Measurements from ENCODE around the gene FAHD2A. TPM values are rescaled to one million over a fixed set of nuclear protein-coding genes. Genes with fewer than 3 reads are reported as not detected.
A peak's percentile ranks its signal among the peaks of the same experiment; 100 is the strongest.
"Not testable (repeated sequence)": the region's sequence is repeated elsewhere in the genome, so short reads cannot be mapped to it uniquely, and the experiment has no call there.

Gene FAHD2A
- total RNA-seq, 1 donor from 2014 or later = 36.4 TPM

DNA sequence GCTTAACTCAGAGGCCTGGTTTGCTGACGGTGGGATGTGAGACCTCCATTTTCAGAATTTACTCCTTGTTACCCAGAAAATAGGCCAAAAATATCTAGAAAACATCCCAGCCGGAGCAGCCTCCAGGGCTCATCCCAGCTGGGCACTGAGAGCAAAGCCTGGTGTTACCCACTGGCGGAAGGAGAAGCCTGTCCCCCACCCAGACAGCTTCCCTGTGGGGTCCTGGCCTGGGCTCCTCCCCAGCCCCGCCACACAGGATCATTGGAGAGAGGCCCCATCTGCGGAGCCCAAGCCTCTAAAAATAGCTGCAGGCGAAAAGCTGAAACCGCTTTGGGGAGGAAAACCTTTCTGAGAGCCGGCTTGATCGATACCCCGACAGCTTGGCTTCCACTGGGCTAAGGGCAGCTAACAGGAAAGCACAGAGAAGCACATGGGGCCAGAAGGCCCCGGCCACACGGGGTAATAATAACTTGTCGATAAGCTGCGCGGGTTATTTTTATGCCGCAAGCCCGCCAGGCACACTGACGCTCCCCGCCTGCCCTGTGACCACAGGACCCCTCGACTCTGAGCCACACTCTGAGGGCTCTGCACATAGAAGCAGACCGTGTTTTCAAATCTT is 26.9 kb upstream of the FAHD2A start:
- Histone ChIP-seq H3K9ac (no peak overlapping the region), H3K9me3 (ENCODE audit: low read depth) (no peaks in the 10 kb centered on the region), H2AFZ (replicated peaks) (no peak overlapping the region), H3F3A (ENCODE audit: low read depth) (no peaks in the 10 kb centered on the region), H3K27me3 (no peaks in the 10 kb centered on the region), H3K4me3 (no peak overlapping the region), H3K4me1 (peaks cover 7% of the 10 kb centered on the region), H3K79me2 (ENCODE audit: low read depth) (no peaks in the 10 kb centered on the region), H4K20me1 (ENCODE audit: low read depth) (no peaks in the 10 kb centered on the region), H3K36me3 (no peaks in the 10 kb centered on the region), H3K27ac (no peak overlapping the region), H3K4me2 (no peak overlapping the region)
- Mint-ChIP-seq H3K27ac (peak overlapping the region; percentile 54), H3K4me1 (peaks cover 11% of the 10 kb centered on the region), H3K4me3 (no peak overlapping the region), H3K36me3 (no peaks in the 10 kb centered on the region), H3K9me3 (no peaks in the 10 kb centered on the region), H3K27me3 (ENCODE audit: insufficient read depth, low read depth) (peaks cover 6% of the 10 kb centered on the region)
- no peak for DNase-seq (ENCODE audit: low spot score)
- no peak for TF ChIP-seq EZH2phosphoT487 (IDR thresholded peaks at IDR 0.05)
- TF ChIP-seq, protein P1, sequence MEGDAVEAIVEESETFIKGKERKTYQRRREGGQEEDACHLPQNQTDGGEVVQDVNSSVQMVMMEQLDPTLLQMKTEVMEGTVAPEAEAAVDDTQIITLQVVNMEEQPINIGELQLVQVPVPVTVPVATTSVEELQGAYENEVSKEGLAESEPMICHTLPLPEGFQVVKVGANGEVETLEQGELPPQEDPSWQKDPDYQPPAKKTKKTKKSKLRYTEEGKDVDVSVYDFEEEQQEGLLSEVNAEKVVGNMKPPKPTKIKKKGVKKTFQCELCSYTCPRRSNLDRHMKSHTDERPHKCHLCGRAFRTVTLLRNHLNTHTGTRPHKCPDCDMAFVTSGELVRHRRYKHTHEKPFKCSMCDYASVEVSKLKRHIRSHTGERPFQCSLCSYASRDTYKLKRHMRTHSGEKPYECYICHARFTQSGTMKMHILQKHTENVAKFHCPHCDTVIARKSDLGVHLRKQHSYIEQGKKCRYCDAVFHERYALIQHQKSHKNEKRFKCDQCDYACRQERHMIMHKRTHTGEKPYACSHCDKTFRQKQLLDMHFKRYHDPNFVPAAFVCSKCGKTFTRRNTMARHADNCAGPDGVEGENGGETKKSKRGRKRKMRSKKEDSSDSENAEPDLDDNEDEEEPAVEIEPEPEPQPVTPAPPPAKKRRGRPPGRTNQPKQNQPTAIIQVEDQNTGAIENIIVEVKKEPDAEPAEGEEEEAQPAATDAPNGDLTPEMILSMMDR (IDR thresholded peaks at IDR 0.05) = no peak
- no peak for TF ChIP-seq EZH2 (IDR thresholded peaks at IDR 0.05)

DNA sequence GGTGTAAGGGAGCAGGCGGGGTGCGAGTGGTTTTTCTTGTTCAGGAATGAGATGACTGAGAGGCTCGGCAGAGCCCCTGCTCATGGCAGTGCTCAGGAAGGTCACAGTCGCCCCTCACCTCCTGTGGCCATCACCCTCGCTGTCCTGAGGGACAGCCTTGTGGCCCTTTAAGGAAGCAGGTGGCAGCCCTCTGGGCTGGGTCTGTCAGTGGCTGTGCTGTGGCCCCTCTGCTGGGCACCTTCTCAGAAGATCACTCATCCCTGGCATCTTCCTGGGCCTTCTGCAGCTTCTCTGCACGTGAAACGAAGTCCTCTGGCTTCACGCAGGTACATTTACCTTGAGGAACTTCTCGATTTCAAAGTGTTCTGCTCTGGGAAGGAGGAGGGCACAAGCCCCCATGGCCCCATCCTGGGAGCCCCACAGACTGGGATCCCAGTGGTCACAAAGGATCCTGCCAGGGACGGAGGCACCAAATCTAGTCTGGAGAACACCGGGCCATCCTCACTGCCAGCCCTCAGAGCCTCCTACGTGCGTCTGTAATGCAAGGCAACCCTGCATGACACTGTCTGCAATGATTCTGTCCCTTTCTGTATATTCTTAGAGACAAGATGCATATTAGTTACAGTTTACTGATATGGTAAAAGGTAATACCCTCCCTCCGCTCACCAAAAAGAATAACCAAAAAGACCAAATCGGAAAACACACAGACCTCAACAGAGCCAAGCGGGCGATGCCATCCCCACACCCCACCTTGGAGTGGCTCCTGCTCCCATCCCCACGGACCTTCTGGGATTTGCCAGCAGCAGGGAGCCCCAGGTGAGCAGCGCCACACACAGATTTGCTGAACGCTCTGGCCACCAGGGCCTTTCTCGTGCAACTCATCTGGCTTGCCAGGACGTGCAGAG is 25.9 kb upstream of the FAHD2A start:
- Histone ChIP-seq H3K4me3 (no peak overlapping the region), H3K4me2 (no peak overlapping the region), H3K4me1 (peaks cover 7% of the 10 kb centered on the region), H3K27me3 (no peaks in the 10 kb centered on the region), H3K36me3 (no peaks in the 10 kb centered on the region), H4K20me1 (ENCODE audit: low read depth) (no peaks in the 10 kb centered on the region), H3F3A (ENCODE audit: low read depth) (no peaks in the 10 kb centered on the region), H2AFZ (replicated peaks) (no peak overlapping the region), H3K79me2 (ENCODE audit: low read depth) (no peaks in the 10 kb centered on the region), H3K9me3 (ENCODE audit: low read depth) (no peaks in the 10 kb centered on the region), H3K27ac (no peak overlapping the region), H3K9ac (no peak overlapping the region)
- Mint-ChIP-seq H3K4me1 (peaks cover 11% of the 10 kb centered on the region), H3K27ac (no peak overlapping the region), H3K9me3 (no peaks in the 10 kb centered on the region), H3K36me3 (no peaks in the 10 kb centered on the region), H3K4me3 (no peak overlapping the region), H3K27me3 (ENCODE audit: insufficient read depth, low read depth) (peaks cover 6% of the 10 kb centered on the region)
- TF ChIP-seq, protein P1 (IDR thresholded peaks at IDR 0.05) = no peak
- TF ChIP-seq EZH2phosphoT487 (IDR thresholded peaks at IDR 0.05) (no peak), EZH2 (IDR thresholded peaks at IDR 0.05) (no peak)
- no peak for DNase-seq (ENCODE audit: low spot score)

DNA sequence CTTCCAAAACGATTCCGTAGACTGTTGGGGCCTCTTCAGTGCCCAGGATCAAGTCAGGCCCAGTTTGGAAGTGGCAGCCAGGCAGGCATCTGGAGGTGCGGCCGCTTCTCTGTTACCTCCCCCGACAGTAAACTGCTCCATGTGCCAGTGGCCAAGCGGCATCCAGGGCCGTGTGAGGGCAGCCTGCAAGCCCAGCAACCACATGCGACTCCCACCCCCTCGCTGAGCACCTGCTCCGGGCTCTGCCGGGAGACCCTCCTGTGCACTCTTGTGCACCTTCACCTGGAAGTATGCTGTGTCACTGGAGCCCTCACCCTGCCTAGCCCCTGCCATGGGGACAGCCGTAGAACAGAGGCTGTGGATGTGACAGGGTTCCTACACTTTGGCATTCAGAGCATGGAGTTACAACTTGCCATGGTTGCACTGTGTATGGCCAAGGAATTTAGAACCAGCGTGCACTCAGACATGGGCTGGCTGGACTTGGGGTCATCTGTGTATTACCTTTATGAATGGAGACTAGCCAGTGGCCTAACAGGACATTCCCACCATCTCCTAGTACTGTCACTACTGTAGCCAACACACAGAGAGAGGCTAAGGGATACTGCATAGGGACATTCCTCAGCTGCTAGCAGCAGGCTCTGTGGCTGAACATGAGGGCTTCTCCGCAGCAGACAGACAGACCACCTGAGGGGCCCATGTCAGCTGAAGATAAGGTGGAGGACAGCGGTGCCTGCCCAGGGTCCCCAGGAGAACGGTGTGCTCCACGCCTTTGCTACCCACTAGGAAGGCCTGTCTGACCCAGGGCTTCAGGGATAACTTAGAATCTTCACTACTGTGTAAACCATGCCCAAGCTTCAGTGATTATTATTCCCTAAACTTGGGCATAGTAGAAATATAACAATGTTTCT is 25.0 kb upstream of the FAHD2A start:
- no peak for DNase-seq (ENCODE audit: low spot score)
- Mint-ChIP-seq H3K36me3 (no peaks in the 10 kb centered on the region), H3K27me3 (ENCODE audit: insufficient read depth, low read depth) (peaks cover 4% of the 10 kb centered on the region), H3K9me3 (no peaks in the 10 kb centered on the region), H3K4me1 (peaks cover 11% of the 10 kb centered on the region), H3K4me3 (no peak overlapping the region), H3K27ac (no peak overlapping the region)
- Histone ChIP-seq H3K4me2 (no peak overlapping the region), H3K27me3 (no peaks in the 10 kb centered on the region), H3K36me3 (no peaks in the 10 kb centered on the region), H3K9me3 (ENCODE audit: low read depth) (no peaks in the 10 kb centered on the region), H3K9ac (no peak overlapping the region), H2AFZ (replicated peaks) (no peak overlapping the region), H3F3A (ENCODE audit: low read depth) (no peaks in the 10 kb centered on the region), H3K79me2 (ENCODE audit: low read depth) (no peaks in the 10 kb centered on the region), H3K4me3 (no peak overlapping the region), H3K4me1 (peaks cover 7% of the 10 kb centered on the region), H4K20me1 (ENCODE audit: low read depth) (no peaks in the 10 kb centered on the region), H3K27ac (no peak overlapping the region)
- TF ChIP-seq EZH2phosphoT487 (IDR thresholded peaks at IDR 0.05) = no peak
- TF ChIP-seq EZH2 (IDR thresholded peaks at IDR 0.05) = no peak
- TF ChIP-seq, protein P1 (IDR thresholded peaks at IDR 0.05) = no peak

DNA sequence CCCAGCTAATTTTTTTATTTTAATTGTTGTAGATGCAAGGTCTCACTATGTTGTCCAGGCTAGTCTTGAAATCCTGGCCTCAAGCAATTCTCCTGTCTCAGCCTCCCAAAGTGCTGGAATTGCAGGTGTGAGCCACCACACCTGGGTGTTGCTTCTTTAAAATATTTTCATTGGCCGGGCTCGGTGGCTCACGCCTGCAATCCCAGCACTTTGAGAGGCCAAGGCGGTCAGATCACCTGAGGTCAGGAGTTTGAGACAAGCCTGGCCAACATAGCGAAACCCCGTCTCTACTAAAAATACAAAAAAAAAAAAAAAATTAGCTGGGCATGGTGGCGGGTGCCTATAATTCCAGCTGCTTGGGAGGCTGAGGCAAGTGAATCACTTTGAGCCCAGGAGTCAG is 24.2 kb upstream of the FAHD2A start:
- H4K20me1 ChIP-seq (ENCODE audit: low read depth); H3K36me3 Mint-ChIP-seq; H3K4me3 Mint-ChIP-seq; H3K27me3 Mint-ChIP-seq (ENCODE audit: insufficient read depth, low read depth); H3F3A ChIP-seq (ENCODE audit: low read depth); H3K79me2 ChIP-seq (ENCODE audit: low read depth); H3K27me3 ChIP-seq; DNase-seq (ENCODE audit: low spot score); H3K9me3 ChIP-seq (ENCODE audit: low read depth); H3K4me3 ChIP-seq; H3K9me3 Mint-ChIP-seq; H3K9ac ChIP-seq; H3K27ac Mint-ChIP-seq; H2AFZ ChIP-seq (replicated peaks); H3K4me1 ChIP-seq; H3K36me3 ChIP-seq; H3K27ac ChIP-seq; H3K4me2 ChIP-seq: not testable (repeated sequence)
- peaks cover 11% of the 10 kb centered on the region for H3K4me1 Mint-ChIP-seq
